Right hindlimb (tissue), 1 donor: ENCODE data around the gene SULT1B1.

Source experiments
- DNase-seq: peaks from one replicate; pipeline ENCODE4 v3.0.0-alpha.2; 2018

The SULT1B1 gene

DNA sequence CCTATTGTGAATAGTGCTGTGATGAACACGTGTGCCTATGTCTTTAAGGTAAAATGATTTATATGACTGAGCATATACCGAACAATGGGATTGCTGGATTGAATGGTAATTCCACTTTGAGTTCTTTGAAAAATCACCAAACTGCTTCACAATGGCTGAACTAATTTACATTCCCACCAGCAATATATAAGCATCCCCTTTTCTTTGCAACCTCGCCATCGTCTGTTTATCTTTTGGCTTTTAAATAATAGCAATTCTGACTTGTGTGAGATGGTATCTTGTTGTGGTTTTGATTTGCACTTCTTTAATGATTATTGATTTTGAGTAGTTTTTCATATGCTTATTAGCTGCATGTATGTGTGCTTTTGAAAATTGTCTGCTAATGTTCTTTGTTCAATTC lies 75.6 kb downstream of the SULT1B1 start:
- DNase-seq, result no peak
